A673 (cell line): Measurements from ENCODE around the gene RIPOR3.

Experiments
- CTCF ChIP-seq: fragments of 300-800, 200-600 bp; sonication (generic); conservative IDR thresholded peaks from 2 replicates; pipeline ENCODE4 v1.5.1; 2017; ENCODE audit warnings: low read depth, mild to moderate bottlenecking, antibody characterized with exemption, low read length, moderate library complexity, mixed read lengths
- EZH2 ChIP-seq: fragments of 200-600 bp; sonication (generic); IDR thresholded peaks from 2 replicates; pipeline ENCODE4 v1.6.1; 2017; ENCODE audit warnings: borderline replicate concordance, low read depth, mild to moderate bottlenecking, mixed read lengths, antibody characterized with exemption, low read length; ENCODE audit not compliant: poor library complexity, severe bottlenecking

GRCh38 chr20:50555662-50556061 lies 135.7 kb downstream of the RIPOR3 start:
- TF ChIP-seq CTCF (no peak), EZH2 (no peak)
